Gastroesophageal sphincter (tissue), 3 donors: ENCODE data around the gene DEFB132.

Experiments used
- POLR2A ChIP-seq, 2 donors: fragments of 450-650 bp; IDR thresholded peaks; one replicate each; pipeline ENCODE4 v1.6.1; 2017; ENCODE audit warnings: antibody characterized with exemption in 2 of 2, mild to moderate bottlenecking in 2 of 2, moderate library complexity in 1 of 2
- POLR2AphosphoS5 ChIP-seq: sonication (generic); formaldehyde crosslinking; IDR thresholded peaks from one replicate; pipeline ENCODE4 v1.6.1; 2017; ENCODE audit warnings: antibody characterized with exemption
- TF ChIP-seq, protein P1 (sequence below), 4 experiments: fragments of 200-600 bp in 2 of 4; fragments of 450-650 bp in 2 of 4; sonication (generic) in 1 of 4; IDR thresholded peaks; one replicate each; pipeline ENCODE4 v1.5.1; 2017 to 2019; ENCODE audit warnings: antibody characterized with exemption in 4 of 4, mild to moderate bottlenecking in 2 of 4, moderate library complexity in 2 of 4

DNA sequence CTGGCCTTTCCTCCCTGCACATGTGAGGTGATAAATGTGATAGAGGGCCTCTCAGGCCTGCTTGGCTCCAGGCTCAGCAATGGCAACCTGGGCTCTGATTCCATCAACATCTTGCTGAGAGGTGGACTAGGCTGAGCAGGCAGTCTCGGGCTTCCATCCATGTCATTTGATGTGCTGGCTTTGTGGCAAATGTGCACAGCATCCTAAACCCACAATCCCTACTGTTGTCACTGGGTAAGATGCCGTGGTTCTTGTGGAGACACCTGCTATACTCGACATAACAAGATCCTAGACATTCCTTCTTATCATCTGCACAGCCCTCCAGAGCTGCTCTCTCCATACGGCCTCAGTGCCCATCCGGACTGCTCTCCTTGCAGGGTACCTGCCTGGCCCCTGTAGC lies 37.1 kb downstream of the DEFB132 start:
- TF ChIP-seq, protein P1, sequence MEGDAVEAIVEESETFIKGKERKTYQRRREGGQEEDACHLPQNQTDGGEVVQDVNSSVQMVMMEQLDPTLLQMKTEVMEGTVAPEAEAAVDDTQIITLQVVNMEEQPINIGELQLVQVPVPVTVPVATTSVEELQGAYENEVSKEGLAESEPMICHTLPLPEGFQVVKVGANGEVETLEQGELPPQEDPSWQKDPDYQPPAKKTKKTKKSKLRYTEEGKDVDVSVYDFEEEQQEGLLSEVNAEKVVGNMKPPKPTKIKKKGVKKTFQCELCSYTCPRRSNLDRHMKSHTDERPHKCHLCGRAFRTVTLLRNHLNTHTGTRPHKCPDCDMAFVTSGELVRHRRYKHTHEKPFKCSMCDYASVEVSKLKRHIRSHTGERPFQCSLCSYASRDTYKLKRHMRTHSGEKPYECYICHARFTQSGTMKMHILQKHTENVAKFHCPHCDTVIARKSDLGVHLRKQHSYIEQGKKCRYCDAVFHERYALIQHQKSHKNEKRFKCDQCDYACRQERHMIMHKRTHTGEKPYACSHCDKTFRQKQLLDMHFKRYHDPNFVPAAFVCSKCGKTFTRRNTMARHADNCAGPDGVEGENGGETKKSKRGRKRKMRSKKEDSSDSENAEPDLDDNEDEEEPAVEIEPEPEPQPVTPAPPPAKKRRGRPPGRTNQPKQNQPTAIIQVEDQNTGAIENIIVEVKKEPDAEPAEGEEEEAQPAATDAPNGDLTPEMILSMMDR (IDR thresholded peaks at IDR 0.05), result no peak
- TF ChIP-seq POLR2A (IDR thresholded peaks at IDR 0.05) (no peak), POLR2AphosphoS5 (no peak)
